HG03342 (cell line): ENCODE data around the gene RNF150.
A peak's percentile ranks its signal among the peaks of the same experiment; 100 is the strongest.

Source experiments
- ATAC-seq: cut with Tn5 transposase; IDR thresholded peaks from one replicate; pipeline ENCODE4 v1.9.1; 2021; ENCODE audit warnings: mild to moderate bottlenecking, moderate library complexity; ENCODE audit not compliant: unreplicated experiment

The RNF150 gene

GRCh38 chr4:140870427-140870826 is 262.8 kb downstream of the RNF150 start:
- ATAC-seq = no peak

DNA sequence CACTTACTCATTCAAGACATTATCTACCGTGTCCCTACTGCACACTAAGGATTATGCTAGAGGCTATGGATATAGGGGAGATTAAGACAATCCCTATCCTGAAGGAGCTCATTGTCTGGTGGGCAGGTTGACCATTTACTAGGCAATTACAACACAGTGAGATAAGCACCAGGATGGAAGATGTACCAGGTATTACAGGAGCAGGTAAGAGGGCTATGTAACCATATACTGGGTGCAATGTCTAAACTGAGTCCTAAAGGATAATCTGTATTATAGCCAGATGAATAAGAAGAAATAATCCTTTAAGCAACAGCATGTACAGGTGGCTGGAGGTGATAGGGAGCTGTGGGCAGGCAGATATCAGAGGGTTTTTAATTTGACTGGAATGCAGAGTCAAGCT is 263.8 kb downstream of the RNF150 start:
- ATAC-seq = no peak

DNA sequence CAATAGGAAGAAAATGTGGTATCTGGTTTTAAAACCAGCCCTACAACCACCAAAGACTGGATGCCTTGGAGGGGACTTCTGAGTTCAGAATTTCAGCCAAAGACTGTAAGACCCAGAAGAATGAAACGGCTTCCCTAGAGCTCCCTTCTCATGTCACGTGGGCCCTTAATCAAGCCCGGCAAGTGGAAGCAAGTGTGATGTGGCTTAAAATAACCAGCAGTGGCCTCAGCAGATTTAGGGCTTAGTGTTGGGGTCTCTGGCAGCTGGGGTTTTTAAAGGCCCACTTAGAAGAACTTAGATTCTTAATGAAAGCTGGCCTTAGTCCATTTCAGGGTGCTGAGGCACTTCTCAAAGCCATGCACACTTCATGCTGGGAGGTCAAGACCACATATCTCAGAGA is 265.9 kb downstream of the RNF150 start:
- no peak for ATAC-seq

- ATAC-seq = no peak
These were observed 266.7 kb downstream of the RNF150 start for GRCh38 chr4:140866492-140867005.

DNA sequence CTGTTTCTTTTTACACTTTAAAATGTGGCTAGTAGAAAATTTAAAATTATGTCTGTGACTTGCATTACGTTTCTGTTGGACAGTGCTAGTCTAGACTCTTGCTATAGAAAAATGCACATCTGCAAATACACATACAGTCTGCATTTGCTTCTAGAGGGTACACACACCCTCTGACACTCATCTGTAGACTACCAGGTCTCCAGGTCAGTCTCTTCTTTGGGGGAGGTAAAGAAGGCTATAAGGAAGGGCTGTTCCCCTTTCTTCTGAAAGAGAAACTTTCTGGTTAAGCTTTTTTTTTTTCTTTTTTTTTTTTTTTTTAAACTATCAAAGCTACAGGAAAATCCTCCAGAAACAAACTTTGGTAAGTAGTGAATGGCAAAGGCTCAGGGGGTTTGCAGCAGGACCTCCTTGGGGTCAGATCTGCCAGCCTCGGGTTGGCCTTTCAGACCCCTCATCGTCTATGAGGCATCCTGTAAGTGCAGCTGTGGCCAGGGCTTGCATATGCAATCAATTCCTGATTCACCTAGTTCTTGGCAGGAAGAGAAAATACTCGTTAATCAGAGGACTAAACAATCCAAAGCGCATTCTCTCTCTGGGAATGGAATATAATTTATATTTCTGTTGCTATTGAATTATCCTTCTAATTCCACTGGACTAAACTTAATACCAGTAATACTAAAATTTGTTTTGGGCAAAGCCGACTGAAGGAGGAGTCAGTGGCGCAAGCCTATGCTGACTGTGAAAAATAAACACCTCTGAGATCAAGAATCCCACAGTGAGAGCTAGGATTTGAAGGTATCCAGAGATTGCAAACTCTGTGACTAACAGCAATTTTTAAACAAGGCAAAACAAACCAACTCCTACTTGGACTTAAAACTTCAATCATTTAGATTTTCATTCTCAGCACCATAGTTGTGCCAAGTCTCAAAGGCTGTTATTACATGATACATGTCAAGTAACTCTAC is 267.7 kb downstream of the RNF150 start:
- no peak for ATAC-seq

DNA sequence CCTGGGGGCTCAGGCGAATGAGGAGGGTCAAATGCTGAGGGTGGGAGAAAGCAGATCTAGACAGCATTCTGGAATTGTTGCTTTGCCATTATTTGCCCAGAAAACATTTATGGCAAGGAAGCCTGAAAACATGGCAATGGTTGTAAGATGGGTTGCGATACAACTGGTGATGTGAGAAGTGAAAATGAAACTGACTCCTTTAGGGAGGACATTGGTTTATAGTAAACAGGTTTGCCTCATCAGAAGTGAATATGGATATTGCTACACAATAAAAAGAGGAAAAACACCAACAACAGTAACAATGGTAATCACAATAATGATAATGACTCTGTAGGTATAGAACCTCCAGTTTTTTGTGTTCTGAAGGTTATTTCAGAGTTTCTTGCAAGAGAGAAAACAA is 270.1 kb downstream of the RNF150 start:
- no peak for ATAC-seq

- ATAC-seq = no peak
These were observed 271.2 kb downstream of the RNF150 start for GRCh38 chr4:140862177-140862442.

DNA sequence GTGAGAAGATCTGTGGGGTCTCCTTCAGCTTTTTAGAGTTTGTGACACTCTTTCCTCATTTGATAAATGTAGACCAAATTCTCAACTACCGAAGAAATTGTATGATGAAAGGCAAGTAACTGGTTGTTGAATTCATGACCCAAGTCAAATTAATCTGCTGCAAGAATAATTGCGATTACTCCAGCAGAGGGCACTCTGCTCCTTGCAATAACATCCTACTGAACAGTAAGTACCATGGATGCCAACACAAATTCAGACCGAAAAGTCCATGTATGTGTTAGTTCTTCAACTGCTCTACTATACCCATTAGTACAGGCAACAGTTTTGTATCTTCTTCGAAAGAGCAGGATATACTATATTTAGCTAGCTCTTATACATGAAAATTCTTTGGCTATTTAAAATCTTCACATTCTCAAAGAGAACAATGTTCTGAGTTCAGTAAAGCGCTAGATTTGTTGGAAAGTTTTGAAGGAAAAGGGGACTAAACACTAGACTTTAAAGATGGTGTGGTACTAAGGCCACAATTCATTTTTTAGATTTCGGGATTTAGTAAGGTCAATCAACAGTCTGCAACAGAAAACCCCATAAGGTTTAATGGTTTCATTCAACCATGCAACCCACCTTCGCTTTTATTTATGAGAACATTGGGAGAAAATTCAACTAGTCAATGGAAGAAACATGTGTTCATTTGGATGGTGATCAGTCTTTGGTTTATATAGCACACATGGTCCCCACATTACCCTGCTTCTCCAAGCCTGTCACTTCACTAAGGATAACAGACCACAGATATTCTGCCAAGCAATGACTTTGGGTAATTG is 271.7 kb downstream of the RNF150 start:
- ATAC-seq = peak; percentile 65

DNA sequence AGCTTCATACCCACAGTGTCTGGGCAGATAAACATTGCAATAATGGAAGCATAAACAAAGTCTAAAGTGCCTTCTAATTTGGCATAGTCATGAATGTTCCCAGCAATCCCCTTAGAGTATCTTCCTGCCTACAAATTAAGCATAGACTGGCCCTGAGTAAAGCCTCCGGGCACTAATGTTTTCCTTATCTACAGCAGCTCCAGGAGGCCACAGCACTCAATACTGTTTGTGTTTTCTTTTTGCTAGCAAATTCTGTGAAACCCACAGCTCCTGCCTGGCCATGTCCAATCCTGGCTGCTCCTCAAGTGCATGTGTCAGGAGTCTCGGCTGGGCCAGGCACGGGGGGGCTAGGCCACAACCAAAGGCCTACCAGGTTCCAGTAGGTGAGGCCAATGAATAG is 274.4 kb downstream of the RNF150 start:
- ATAC-seq = no peak

- ATAC-seq = no peak
These were observed 276.2 kb downstream of the RNF150 start for GRCh38 chr4:140857111-140857510.

GRCh38 chr4:140856621-140857062 is 276.6 kb downstream of the RNF150 start:
- no peak for ATAC-seq

DNA sequence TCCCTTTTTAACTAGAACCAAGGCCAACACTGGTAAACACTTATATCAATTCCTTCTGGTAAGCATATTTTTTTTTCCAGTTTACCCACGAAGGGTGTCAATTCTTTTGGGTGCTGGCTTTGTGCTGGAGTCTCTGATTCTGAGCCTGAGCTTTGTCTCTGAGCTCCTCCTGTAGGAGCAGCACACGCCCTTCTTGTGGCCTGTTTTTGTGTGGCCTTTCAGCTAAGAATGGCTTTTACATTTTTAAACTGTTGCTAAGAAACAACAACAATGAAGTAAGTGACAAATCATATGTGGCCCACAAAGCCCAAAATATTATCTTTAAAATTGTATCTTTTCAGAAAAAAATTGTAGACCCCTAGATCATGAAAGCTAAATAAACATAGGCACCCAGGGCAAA is 279.1 kb downstream of the RNF150 start:
- ATAC-seq = no peak

DNA sequence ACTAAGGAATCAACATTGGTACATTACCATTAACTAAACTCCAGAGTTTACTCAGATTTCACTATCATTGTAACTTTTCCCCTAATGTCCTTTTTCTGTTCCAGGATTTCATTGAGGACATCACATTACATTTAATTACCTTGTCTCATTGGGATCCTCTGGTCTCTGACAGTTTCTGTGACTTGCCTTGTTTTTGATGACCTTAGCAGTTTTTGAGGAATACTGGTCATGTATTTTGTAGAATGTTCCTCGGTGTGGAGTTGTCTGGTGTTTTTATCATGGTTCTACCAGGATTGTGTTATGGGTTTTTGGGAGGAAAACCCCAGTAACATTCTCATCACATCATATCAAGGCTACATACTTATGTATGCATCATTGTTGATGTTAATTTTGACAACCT is 281.5 kb downstream of the RNF150 start:
- ATAC-seq = no peak

GRCh38 chr4:140851032-140851636 is 282.1 kb downstream of the RNF150 start:
- ATAC-seq = peak; percentile 86

GRCh38 chr4:140849526-140849925 is 283.7 kb downstream of the RNF150 start:
- ATAC-seq = no peak

GRCh38 chr4:140846736-140847135 is 286.5 kb downstream of the RNF150 start:
- ATAC-seq = no peak

- no peak for ATAC-seq
These were observed 289.2 kb downstream of the RNF150 start for GRCh38 chr4:140844061-140844460.

GRCh38 chr4:140841186-140841585 is 292.1 kb downstream of the RNF150 start:
- ATAC-seq = no peak

DNA sequence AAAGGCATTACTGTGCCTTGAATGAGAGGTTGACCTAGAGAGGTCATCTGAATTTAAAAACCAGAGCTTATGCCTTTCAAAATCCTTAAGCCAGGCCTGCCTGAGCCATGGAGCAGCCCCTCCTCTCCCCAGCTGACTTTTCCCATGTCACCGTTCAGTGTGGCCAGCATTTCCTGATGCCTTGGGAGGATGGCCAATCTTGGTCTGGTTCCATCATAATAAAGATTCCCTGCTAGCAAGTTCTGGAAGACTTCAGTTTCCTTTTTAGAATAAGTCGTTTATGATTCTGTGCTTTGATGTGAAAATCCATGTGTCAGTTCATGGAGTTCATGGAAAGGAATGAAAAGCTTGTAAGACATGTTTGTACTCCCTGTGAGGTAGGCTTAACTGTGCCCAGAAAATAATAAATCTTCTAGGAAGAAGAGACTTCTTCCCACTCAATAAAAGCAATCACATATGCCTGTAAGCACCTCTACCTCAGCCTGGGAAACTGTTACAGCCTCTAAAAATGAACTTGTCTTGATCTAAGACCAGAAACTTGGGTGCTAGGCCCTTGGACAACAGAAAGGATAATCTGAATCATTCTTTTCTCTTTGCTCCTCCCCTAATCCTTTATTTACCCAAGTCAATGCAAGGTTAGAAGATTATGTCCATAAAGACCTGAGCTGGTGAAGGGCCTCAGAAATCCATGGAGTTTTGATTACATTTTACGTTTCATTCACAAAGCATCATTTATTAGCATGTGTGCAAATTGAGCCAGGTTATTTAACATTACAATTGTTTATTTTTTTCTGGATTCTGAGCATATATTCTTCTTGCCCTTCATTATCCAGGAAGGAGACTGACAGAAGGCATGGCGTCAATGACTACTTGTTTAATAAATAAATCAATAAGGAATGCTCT is 293.1 kb downstream of the RNF150 start:
- no peak for ATAC-seq

DNA sequence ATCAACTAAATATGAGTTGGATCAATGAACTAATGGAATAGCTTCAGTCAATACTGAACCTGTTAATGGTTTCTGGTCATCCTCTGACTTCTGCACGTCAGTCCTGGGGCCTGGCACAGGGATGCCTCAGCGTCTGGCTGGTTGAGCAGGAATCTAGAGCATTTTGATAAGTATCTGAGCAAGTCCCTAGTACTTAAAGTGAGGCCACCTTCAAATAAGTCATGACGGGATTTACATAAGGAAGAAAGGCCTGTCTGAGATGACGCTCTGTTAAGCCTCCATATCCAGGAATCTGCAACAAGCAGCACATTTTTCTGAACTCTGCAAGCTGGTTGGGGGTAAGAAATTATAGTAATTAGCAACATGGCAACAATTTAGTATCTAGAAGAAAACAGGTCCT is 293.9 kb downstream of the RNF150 start:
- ATAC-seq = no peak
